Mesenteric fat pad (tissue), 1 donor: ENCODE data around the gene ESRRG. TPM values are rescaled to one million over a fixed set of nuclear protein-coding genes. Genes with fewer than 3 reads are reported as not detected.

Experiments
- DNase-seq: peaks from one replicate; pipeline ENCODE4 v3.0.0-alpha.2; 2020; ENCODE audit warnings: low spot score
- total RNA-seq: library from RNA; stranded (reverse); fragmentation: NEBNext Ultra II Directional; extraction: Animal tissue kit (Norgen Biotek cat#: 25700); gene quantifications from one replicate; pipeline ENCODE4 v1.2.1, GENCODE V29; 2021
- donor health status: DM: yes; HTN: yes; CAD: no.

ESRRG gene
- total RNA-seq, 1 donor from 2014 or later, result 1.9 TPM

DNA sequence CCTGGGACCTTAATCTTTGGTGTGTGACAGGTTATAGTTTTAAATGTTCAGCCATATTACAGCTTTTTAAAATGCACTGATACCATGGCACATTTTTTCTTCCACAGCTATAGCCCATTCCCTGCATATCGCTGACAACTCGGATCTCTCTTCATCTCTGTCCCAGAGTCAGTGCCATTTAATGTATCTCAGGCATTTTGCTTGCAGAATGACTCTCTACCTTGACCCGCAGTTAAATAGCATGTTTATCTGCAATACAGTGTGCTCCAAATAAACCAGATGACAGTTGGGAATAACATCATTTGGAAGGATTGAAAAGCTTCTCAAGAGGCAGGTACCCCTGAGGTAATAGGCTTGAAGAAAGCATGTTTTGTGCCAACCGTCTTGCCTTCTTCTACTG, 200.2 kb downstream of the ESRRG start:
- no peak for DNase-seq

GRCh38 chr1:216521477-216521876, 201.8 kb downstream of the ESRRG start:
- no peak for DNase-seq

DNA sequence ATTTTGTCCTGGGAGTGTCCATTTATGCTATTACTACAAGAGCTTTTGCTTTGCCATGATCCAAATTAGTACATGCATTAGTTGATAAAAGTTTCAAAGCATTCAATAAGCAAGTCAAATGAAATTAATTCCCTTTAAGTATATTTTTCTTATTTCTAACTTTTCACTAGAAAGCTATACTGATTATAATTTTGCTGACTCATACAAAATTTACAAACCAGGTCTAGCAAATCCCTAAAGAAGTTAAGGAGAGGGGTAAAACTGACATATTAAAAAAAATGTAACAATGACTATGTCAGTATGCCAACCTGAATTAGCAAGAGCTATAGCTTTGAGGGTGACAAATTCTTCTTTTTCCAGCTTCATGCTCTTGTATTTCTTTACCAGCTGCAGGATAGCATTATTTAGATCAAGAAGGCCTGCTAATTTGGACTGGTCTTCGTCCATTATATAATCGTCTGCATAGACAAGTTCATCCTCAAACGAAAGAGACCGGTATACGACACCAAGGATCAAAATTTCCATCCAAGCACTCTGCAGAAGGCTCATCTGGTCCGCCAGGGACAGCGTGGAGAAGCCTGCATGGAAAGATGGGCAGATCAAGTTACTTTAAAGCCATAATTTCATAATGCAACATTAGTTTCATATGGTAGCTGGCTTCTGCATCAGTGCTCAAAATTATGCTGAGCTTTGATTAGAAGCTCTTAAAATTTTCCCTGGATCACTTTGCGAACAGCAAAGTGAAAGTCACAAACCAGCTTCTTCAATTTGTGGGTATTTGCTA, 204.2 kb downstream of the ESRRG start:
- no peak for DNase-seq

- DNase-seq, result no peak
Observed at GRCh38 chr1:216502528-216503162, 220.6 kb downstream of the ESRRG start.

DNA sequence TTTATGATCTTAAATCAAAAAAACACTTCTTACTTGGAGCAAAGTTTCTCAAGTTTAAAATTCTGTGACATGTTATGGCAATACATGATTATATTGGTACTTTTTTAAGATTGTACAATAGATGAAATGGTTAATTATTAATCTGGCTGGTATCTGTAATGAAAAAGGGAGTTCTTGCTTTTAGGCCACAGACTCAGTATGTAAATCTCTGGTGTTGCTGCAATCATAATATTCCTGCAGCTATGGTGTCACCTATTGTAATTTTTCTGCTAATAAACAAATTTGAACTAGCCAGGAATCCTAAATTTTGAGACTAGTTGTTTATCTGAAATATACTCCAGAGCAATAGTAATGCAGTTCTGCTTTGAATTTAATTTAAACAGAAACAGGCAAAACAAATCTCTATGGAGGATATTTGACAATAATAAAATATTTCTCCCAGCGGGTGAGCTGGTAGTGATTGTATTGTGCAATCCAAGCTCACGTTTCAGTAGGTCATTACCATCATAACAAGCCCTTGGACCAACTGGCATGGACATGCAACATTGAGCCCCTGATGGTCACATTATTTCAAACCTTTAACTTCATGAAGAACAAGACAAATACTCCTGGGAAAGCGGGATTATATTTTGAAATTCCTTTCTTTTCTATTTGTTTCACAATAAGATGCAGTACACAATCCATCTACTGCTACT, 222.8 kb downstream of the ESRRG start:
- DNase-seq, result no peak

GRCh38 chr1:216499581-216500272, 223.5 kb downstream of the ESRRG start:
- no peak for DNase-seq

DNA sequence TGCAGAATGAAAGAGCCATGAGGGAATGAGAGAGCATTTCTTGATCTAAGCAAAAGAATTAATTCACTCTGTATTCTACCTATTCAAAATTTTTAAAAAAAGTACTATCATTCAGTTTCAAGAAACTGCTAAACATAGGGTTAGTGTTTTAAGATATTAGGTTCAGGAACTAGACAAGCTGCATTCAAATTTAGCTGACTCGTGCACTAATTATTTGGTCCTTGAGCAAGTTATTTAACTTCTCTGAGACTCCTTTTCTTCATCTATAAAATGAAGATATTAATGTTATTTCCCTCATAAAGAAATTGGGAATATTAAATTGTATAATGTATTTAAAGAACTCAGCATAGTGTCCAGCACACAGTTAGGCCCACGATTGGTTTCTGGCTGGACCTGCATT, 225.0 kb downstream of the ESRRG start:
- DNase-seq, result no peak

GRCh38 chr1:216485042-216485441, 238.2 kb downstream of the ESRRG start:
- DNase-seq, result no peak

- DNase-seq, result no peak
Observed at GRCh38 chr1:216483672-216484401, 239.4 kb downstream of the ESRRG start.

DNA sequence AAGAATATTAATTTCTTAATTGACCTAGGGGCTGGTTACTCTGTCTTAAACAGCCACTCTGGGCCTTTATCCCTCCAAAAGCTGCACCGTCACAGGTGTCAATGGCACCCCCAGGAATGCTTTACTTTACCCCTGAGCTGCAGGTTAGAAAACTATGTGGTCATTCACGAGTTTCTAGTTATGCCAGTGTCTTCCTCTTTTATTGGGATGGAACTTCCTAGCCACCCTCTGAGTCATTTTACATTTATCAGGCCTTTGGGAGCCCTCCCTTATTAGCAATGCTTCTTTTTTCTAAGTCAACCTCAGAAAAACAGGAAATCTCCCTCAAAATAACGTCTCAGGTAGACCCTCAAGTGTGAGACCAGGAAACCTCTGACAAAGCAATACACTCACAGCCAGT, 240.6 kb downstream of the ESRRG start:
- DNase-seq, result no peak

- DNase-seq, result no peak
Observed at GRCh38 chr1:216478238-216478637, 245.0 kb downstream of the ESRRG start.

GRCh38 chr1:216476341-216476740, 246.9 kb downstream of the ESRRG start:
- DNase-seq, result no peak

DNA sequence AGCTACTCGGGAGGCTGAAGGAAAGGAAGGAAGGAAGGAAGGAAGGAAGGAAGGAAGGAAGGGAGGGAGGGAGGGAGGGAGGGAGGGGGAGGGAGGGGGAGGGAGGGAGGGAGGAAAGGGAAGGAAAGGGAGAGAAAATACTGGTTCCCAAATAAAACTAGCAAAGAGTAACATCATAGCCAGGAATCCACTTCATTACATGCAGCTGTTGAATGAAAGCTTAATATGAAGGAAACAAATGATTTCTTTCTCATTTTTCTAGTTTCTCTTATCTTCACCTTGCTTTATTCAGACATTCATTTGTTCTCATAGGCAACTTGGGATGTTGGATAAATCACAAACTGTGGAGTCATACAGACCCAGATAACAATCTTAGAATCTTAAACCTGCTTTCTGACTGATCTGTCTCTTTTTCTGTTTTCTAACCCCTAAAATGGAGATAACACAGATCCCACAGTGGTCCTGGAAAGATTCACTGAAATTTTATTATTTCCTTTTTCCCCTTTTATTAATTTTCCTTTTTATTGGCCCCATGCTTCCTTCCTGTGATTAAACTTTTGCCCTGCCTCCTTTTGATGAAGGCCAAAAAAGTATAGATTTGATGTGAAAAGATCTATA, 247.5 kb downstream of the ESRRG start:
- no peak for DNase-seq

GRCh38 chr1:216466162-216466801, 256.9 kb downstream of the ESRRG start:
- no peak for DNase-seq

DNA sequence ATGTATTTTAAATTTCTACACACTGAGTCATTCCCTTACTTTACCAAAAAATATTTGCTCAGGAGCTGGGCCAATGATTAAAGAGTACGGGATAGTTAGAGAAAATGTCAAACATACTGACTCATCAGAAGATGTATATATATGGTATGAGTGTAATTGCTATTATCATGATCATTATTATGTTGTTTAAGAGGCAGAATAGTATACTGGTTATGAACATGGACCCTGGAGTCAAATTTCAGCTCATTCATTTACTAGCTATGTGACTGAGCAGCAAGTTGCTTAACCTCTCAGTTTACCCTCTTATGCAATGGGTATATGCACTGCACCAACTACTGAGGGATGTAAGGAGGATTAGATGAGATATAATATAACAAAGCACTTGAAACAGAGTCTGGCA, 258.7 kb downstream of the ESRRG start:
- DNase-seq, result no peak

- DNase-seq, result no peak
Observed at GRCh38 chr1:216462066-216462775, 261.0 kb downstream of the ESRRG start.

DNA sequence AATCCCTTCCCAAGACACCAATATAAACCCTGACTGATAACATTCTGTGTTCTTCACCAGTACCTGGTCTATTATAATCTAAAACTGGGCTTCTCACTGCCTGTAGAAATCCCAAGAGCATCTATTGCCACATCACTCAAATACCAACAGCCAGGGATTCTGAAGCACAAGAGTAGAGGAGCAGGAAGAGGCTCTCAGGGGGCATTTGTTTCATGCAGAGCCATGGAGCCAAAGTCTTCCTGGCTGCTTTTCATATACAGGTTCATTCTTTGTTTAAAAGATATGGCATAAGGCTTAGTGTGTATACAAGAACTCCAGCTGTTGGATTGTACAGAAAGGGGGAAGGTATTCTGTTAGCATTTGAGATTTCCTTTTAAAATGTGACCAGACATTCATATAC, 261.8 kb downstream of the ESRRG start:
- DNase-seq, result no peak

DNA sequence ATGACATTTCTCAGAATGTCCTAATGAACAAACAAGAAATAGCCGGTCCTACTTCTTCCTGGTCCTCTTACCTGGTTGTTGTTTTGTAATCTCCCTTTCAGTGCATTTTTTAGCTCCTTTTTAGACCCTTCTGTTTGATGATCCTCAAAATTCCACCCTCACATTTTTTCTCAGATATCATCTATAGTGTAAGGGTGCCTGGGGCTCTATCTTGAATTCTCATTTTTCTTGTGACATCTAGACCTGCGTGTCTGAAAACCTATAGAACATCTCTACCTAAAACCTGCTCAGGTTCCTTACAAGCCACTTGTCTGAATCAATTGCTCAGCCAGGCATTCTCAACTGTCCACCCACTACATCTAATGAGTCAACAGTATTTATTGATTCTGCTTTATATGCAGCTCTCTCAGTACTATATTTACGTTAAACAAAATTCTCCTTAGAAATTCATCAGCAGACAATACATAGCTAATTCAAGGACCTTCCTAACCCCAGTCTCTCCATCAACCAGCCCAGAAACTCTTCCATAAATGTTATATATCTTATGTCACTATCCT, 263.5 kb downstream of the ESRRG start:
- no peak for DNase-seq

DNA sequence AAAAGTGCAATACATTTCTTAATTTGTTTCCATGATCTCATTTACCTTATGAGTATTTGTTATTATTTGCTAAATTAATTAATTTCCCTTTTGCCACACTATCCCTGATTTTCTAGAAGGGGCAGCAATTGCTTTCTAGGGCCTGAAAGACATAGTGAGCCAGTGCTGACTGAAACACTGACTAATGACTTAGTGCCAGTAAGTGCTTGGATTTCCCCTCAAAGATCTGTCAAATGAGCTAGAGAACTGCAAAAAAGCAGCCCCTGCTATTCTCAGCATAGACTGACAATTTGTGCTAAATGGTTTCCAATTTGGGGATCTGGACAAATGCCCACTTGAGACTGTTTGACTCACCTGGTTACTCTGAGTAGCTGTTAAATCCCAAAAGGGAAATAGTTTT, 264.4 kb downstream of the ESRRG start:
- no peak for DNase-seq
